ENCODE results near the gene FBXO21.

DNA sequence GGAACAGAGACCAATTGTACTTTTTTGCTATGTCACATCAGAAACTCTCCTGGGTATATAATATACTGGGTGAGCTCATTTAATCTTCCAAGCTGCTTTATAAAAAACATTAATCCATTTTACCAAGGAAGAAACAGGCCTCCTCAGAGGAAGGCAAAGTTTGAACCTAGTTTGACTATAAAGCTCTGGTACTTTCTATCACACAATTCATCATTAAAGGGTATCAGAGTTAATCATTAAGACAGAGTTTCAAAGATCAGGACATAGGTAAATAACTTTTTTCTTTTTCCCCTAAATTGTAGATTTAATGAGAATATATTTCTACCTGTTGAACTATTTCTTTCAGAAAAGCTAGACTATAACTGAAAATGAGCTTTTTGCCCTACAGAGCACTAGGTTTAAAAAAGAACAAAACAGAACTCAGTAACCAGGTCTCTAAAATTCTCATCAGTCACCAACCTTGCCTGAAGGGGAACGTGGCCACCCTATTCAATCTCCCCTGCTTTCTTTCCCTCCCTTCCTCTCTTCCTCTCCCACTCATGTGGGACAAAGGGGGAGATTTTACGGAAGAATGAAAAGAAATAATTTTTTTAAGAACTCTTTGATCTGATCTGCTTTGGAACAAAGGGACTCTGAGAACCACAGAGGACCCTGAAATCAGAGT, 18.6 kb downstream of the FBXO21 start:
- TF ChIP-seq, protein P1, sequence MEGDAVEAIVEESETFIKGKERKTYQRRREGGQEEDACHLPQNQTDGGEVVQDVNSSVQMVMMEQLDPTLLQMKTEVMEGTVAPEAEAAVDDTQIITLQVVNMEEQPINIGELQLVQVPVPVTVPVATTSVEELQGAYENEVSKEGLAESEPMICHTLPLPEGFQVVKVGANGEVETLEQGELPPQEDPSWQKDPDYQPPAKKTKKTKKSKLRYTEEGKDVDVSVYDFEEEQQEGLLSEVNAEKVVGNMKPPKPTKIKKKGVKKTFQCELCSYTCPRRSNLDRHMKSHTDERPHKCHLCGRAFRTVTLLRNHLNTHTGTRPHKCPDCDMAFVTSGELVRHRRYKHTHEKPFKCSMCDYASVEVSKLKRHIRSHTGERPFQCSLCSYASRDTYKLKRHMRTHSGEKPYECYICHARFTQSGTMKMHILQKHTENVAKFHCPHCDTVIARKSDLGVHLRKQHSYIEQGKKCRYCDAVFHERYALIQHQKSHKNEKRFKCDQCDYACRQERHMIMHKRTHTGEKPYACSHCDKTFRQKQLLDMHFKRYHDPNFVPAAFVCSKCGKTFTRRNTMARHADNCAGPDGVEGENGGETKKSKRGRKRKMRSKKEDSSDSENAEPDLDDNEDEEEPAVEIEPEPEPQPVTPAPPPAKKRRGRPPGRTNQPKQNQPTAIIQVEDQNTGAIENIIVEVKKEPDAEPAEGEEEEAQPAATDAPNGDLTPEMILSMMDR (IDR thresholded peaks at IDR 0.05): no peak
- no peak for TF ChIP-seq POLR2A (IDR thresholded peaks at IDR 0.05)
